ENCODE data around the gene LARP1B. TPM values are rescaled to one million over a fixed set of nuclear protein-coding genes. Genes with fewer than 3 reads are reported as not detected.
A peak's percentile ranks its signal among the peaks of the same experiment; 100 is the strongest.

Gene LARP1B
- total and polyA plus RNA-seq, 11 donors, result 12.8 to 31.3 (median 18.0) TPM

DNA sequence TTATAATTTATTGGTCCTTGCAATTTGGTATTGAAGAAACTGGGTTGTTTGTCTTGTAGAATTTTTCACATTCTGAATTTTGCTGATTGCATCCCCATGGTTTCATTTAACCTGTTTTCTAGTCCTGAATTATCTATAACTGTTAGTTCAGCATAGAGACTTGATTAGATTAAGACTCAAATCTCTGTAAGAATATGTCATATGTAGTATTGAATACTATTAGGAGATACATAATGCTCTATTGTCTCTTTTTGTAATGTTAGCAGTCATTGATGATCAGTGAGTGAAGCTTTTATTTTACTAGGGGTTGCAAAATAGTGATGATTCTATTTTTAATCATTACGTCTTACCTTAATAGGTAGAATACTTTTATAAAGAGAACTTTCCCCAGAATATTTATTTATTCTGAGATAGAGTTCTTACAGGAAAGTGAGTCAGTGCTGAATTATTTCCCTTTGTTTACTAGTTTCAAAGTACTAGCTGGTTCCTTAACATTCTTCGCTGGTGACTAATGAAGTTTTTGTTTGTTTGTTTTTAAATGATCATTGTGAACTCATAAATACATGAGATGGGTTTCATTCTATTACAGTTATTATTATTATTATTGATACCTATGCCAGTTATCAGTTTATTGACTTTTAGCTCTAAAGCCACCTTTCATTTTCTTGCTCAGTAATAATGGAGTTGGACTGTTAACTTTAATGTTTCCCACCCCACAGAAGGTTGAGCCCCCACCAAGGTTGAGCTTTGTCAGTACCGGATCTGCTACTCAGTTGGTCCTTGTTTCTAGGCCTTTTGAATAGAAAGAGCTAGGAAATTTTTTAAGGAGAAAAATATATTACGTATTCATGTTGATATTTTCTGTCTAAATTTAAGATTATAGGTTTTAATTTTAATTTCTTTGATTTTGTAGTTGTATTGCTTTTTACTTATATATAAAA lies 102.3 kb downstream of the LARP1B start:
- no peak for ATAC-seq
- no peaks in the 10 kb centered on the region for H3K9me3 ChIP-seq
- H3K4me3 ChIP-seq, result no peak overlapping the region
- DNase-seq, result no peak
- H3K4me1 ChIP-seq, result peaks cover 0 to 13% (median 3%) of the 10 kb centered on the region in 12 donors
- TF ChIP-seq, protein P1, sequence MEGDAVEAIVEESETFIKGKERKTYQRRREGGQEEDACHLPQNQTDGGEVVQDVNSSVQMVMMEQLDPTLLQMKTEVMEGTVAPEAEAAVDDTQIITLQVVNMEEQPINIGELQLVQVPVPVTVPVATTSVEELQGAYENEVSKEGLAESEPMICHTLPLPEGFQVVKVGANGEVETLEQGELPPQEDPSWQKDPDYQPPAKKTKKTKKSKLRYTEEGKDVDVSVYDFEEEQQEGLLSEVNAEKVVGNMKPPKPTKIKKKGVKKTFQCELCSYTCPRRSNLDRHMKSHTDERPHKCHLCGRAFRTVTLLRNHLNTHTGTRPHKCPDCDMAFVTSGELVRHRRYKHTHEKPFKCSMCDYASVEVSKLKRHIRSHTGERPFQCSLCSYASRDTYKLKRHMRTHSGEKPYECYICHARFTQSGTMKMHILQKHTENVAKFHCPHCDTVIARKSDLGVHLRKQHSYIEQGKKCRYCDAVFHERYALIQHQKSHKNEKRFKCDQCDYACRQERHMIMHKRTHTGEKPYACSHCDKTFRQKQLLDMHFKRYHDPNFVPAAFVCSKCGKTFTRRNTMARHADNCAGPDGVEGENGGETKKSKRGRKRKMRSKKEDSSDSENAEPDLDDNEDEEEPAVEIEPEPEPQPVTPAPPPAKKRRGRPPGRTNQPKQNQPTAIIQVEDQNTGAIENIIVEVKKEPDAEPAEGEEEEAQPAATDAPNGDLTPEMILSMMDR (IDR thresholded peaks at IDR 0.05), result no peak
- no peak for TF ChIP-seq POLR2A (IDR thresholded peaks at IDR 0.05)
- H3K27ac ChIP-seq, result peak overlapping the region in 2 of 12 donors; percentile 8 to 24
- intact Hi-C loops (cut with DNase I), result loop anchor here in 1 of 10 donors (5.0 kb wide), 1 partner anchor 101 kb away; the partner anchor contains the start of gene LARP1B
- no peaks in the 10 kb centered on the region for H3K27me3 ChIP-seq
- H3K36me3 ChIP-seq, result no peaks in the 10 kb centered on the region
- WGBS, 4 donors, result 66 to 78% (median 71%) methylated on average over 4 of the region's 4 CpGs

DNA sequence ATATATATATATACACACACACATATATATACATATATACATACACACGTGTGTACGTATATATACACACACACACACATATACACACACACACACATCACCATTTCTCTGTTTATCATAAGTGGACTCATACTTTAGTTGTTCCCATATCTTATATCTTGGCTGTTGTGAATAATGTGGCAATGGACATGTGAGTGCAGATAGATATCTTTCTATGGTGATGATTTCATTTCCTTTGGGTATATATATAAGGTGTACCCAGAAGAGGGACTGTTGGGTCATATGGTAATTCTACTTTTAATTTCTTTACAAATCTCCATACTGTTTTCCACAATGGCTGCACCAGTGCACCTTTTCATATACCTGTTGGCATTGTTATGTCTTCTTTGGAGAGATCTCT lies 105.9 kb downstream of the LARP1B start:
- TF ChIP-seq, protein P1 (IDR thresholded peaks at IDR 0.05), result no peak
- no peak for TF ChIP-seq POLR2A (IDR thresholded peaks at IDR 0.05)
- DNase-seq (no peak), ATAC-seq (no peak)
- Histone ChIP-seq H3K27me3 (no peaks in the 10 kb centered on the region), H3K27ac (no peak overlapping the region), H3K4me1 (peaks cover 0 to 12% (median 3%) of the 10 kb centered on the region in 12 donors), H3K9me3 (no peaks in the 10 kb centered on the region), H3K36me3 (no peaks in the 10 kb centered on the region), H3K4me3 (no peak overlapping the region)
- intact Hi-C loops (cut with DNase I), result no loop called here
- 84 to 92% (median 88%) methylated on average over 2 of the region's 2 CpGs for WGBS, 4 donors

DNA sequence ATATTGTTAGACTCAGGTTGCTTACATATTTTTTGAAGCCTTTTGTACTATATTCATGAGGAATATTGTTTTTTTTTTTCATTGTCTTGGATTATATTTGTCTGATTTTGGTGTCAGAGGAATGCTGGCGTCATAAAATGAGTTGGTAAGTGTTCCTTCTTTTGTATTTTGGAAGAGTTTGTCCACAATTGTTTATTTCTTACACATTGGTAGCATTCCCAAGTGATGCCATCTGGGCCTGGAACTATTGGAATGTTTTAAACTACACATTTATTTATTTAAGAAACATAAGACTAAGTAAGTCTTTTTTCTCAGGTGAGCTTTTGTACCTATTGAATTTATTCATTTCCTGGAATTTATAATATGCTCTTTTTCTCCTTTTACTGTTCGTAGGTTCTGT lies 107.6 kb downstream of the LARP1B start:
- ATAC-seq, result no peak
- Histone ChIP-seq H3K4me3 (no peak overlapping the region), H3K27ac (no peak overlapping the region), H3K9me3 (no peaks in the 10 kb centered on the region), H3K27me3 (no peaks in the 10 kb centered on the region), H3K4me1 (no peaks in the 10 kb centered on the region), H3K36me3 (no peaks in the 10 kb centered on the region)
- intact Hi-C loops (cut with DNase I), result no loop called here
- no peak for DNase-seq
- TF ChIP-seq, protein P1 (IDR thresholded peaks at IDR 0.05), result no peak
- TF ChIP-seq POLR2A (IDR thresholded peaks at IDR 0.05), result no peak
- 85 to 96% (median 93%) methylated on average over 2 of the region's 2 CpGs for WGBS, 4 donors

DNA sequence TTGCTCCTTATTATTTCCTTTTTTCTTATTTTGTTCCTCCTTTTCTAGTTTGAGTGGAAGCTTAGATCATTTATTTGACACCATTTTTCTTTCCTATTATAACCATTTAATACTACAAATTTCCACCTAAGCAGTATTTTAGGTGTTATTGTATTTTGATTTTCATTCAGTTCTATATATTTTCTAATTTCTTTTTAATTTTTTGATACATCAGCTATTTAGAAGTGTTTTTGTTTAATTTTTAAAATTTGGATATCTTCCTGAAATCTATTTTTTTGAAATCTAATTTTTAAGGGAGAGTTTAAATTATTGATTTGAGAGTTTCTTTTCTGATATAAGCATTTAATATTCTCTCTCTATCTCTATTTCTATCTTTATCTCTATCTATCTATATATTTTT lies 108.1 kb downstream of the LARP1B start:
- intact Hi-C loops (cut with DNase I), result no loop called here
- DNase-seq, result no peak
- Histone ChIP-seq H3K4me1 (no peaks in the 10 kb centered on the region), H3K36me3 (no peaks in the 10 kb centered on the region), H3K4me3 (no peak overlapping the region), H3K27me3 (no peaks in the 10 kb centered on the region), H3K27ac (no peak overlapping the region), H3K9me3 (no peaks in the 10 kb centered on the region)
- no peak for ATAC-seq
- no peak for TF ChIP-seq POLR2A (IDR thresholded peaks at IDR 0.05)
- TF ChIP-seq, protein P1 (IDR thresholded peaks at IDR 0.05), result no peak

Measured in heart left ventricle (tissue), 16 donors.